Loucy (cell line): ENCODE measurements around the gene MINDY4B.

ENCODE experiments used
- H2AFZ ChIP-seq: fragments of 200-600 bp; sonication (generic); 2 replicates; pipeline ENCODE4 v1.6.0; 2016; ENCODE audit warnings: antibody characterized with exemption, mild to moderate bottlenecking, low read length, moderate library complexity
- H3F3A ChIP-seq: fragments of 200-600 bp; 2 replicates; pipeline ENCODE4 v1.6.0; 2016; ENCODE audit warnings: antibody characterized with exemption, low read depth, mild to moderate bottlenecking
- H3K27me3 ChIP-seq: fragments of 200-600 bp; sonication (generic); 2 replicates; pipeline ENCODE4 v1.6.1; 2014; ENCODE audit warnings: low read length, mild to moderate bottlenecking; ENCODE audit not compliant: insufficient read depth, poor library complexity, severe bottlenecking
- H3K36me3 ChIP-seq: fragments of 200-600 bp; sonication (generic); 2 replicates; pipeline ENCODE4 v1.6.1; 2016; ENCODE audit warnings: low read length; ENCODE audit not compliant: insufficient read depth
- H3K4me1 ChIP-seq: fragments of 200-600 bp; sonication (generic); 2 replicates; pipeline ENCODE4 v1.5.1; 2014; ENCODE audit warnings: low read length, mild to moderate bottlenecking; ENCODE audit not compliant: insufficient read depth, poor library complexity, severe bottlenecking
- H3K4me2 ChIP-seq: fragments of 200-600 bp; sonication (generic); 2 replicates; pipeline ENCODE4 v1.6.0; 2014; ENCODE audit warnings: antibody characterized with exemption, low read length, low read depth, mild to moderate bottlenecking; ENCODE audit not compliant: poor library complexity, severe bottlenecking
- H3K4me3 ChIP-seq: fragments of 200-600 bp; sonication (generic); 2 replicates; pipeline ENCODE4 v1.5.1; 2014; ENCODE audit warnings: low read length, mild to moderate bottlenecking, mixed read lengths; ENCODE audit not compliant: poor library complexity, severe bottlenecking
- H3K79me2 ChIP-seq: fragments of 200-600 bp; sonication (generic); 2 replicates; pipeline ENCODE4 v1.6.1; 2014; ENCODE audit warnings: low read length; ENCODE audit not compliant: insufficient read depth
- H3K9ac ChIP-seq: fragments of 200-600 bp; sonication (generic); 2 replicates; pipeline ENCODE4 v1.6.0; 2014; ENCODE audit warnings: mild to moderate bottlenecking, low read depth, low read length, moderate library complexity; ENCODE audit not compliant: poor library complexity, severe bottlenecking
- H3K9me2 ChIP-seq: fragments of 200-600 bp; sonication (generic); replicated peaks from 2 replicates; pipeline ENCODE4 v1.6.1; 2016; ENCODE audit warnings: low read depth, low read length, mixed read lengths
- H3K9me3 ChIP-seq: fragments of 200-600 bp; sonication (generic); 2 replicates; pipeline ENCODE4 v1.6.1; 2014; ENCODE audit warnings: mild to moderate bottlenecking, antibody characterized with exemption, low read length, low read depth; ENCODE audit not compliant: insufficient read depth
- H4K20me1 ChIP-seq: fragments of 200-600 bp; sonication (generic); 2 replicates; pipeline ENCODE4 v1.6.0; 2014; ENCODE audit warnings: antibody characterized with exemption, low read length, mild to moderate bottlenecking; ENCODE audit not compliant: insufficient read depth, poor library complexity, severe bottlenecking
- CTCF ChIP-seq: fragments of 200-600 bp; sonication (generic); conservative IDR thresholded peaks from 2 replicates; pipeline ENCODE4 v1.5.1; 2014; ENCODE audit warnings: mild to moderate bottlenecking, antibody characterized with exemption, low read length
- EZH2phosphoT487 ChIP-seq: fragments of 200-600 bp; IDR thresholded peaks from 2 replicates; pipeline ENCODE4 v1.6.1; 2018; ENCODE audit warnings: antibody characterized with exemption, mild to moderate bottlenecking, moderate library complexity, borderline replicate concordance

The MINDY4B gene

DNA sequence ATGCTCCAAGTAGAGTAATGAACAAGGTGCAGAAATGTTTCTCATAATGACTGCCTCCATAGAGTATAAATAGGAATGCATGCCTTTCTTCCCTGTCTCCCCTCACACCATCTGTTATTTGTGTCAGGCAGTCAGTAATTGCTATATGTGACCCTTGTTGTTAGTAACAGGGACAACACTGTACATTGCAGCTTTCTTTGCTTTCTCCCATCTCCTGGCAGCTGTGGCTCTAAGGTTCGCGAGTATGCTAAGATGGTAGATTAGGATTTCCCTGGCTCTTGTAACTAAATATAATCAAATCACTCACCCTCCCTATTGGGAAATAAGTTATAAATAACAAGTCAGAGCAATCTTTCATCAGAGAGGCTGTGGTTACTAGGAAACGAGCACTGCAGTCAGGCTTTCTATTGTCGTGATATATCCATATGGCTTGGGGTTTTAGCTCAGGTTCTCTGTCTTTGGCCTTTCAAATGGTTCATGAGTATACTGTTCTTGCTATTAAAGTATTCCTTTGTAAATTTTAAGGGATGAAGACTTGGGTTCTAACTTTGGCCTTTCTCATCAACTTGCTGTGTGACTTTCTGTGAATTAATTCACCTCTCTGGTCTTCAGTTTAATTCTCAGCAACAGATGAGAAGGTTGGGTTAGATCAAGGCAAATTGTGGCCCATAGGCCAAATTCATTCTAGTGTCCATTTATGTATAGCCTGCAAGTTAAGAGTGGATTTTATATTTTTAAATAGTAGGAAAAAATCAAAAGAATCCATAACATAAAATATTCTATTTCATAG is 8.1 kb upstream of the MINDY4B start:
- Histone ChIP-seq H2AFZ (no peak overlapping the region), H3K4me2 (no peak overlapping the region), H3K9me2 (no peaks in the 10 kb centered on the region), H3K79me2 (no peaks in the 10 kb centered on the region), H3K36me3 (no peaks in the 10 kb centered on the region), H4K20me1 (no peaks in the 10 kb centered on the region), H3K4me1 (no peaks in the 10 kb centered on the region), H3F3A (no peaks in the 10 kb centered on the region), H3K9ac (no peak overlapping the region), H3K9me3 (no peaks in the 10 kb centered on the region), H3K27me3 (no peaks in the 10 kb centered on the region), H3K4me3 (no peak overlapping the region)
- TF ChIP-seq CTCF, result no peak
- no peak for TF ChIP-seq EZH2phosphoT487

- TF ChIP-seq EZH2phosphoT487 (no peak), CTCF (no peak)
- no peaks in the 10 kb centered on the region for H3K27me3 ChIP-seq
- H3K9me2 ChIP-seq, result no peaks in the 10 kb centered on the region
- no peaks in the 10 kb centered on the region for H3F3A ChIP-seq
- H3K4me2 ChIP-seq, result no peak overlapping the region
- no peaks in the 10 kb centered on the region for H3K4me1 ChIP-seq
- H3K9ac ChIP-seq, result no peak overlapping the region
- no peak overlapping the region for H2AFZ ChIP-seq
- no peak overlapping the region for H3K4me3 ChIP-seq
- no peaks in the 10 kb centered on the region for H3K9me3 ChIP-seq
- no peaks in the 10 kb centered on the region for H4K20me1 ChIP-seq
- no peaks in the 10 kb centered on the region for H3K79me2 ChIP-seq
- H3K36me3 ChIP-seq, result no peaks in the 10 kb centered on the region
Measured at GRCh38 chr3:150912501-150912900, 7.3 kb upstream of the MINDY4B start.

GRCh38 chr3:150911771-150912170 is 6.5 kb upstream of the MINDY4B start:
- H3K36me3 ChIP-seq, result no peaks in the 10 kb centered on the region
- H3K9me3 ChIP-seq, result no peaks in the 10 kb centered on the region
- TF ChIP-seq CTCF (no peak), EZH2phosphoT487 (no peak)
- H3K4me2 ChIP-seq, result no peak overlapping the region
- no peaks in the 10 kb centered on the region for H3F3A ChIP-seq
- no peak overlapping the region for H3K4me3 ChIP-seq
- H3K79me2 ChIP-seq, result no peaks in the 10 kb centered on the region
- no peak overlapping the region for H2AFZ ChIP-seq
- H3K4me1 ChIP-seq, result no peaks in the 10 kb centered on the region
- H4K20me1 ChIP-seq, result no peaks in the 10 kb centered on the region
- H3K27me3 ChIP-seq, result no peaks in the 10 kb centered on the region
- no peaks in the 10 kb centered on the region for H3K9me2 ChIP-seq
- H3K9ac ChIP-seq, result no peak overlapping the region
